ENCODE results near the gene ERCC6L2. TPM values are rescaled to one million over a fixed set of nuclear protein-coding genes. Genes with fewer than 3 reads are reported as not detected.

The ERCC6L2 gene
- total and polyA plus RNA-seq, 10 of the 15 experiments (the other 5 are each of a cell fraction or from before 2014, with no cell fraction given) = 8.1 to 45.0 (median 22.6) TPM

DNA sequence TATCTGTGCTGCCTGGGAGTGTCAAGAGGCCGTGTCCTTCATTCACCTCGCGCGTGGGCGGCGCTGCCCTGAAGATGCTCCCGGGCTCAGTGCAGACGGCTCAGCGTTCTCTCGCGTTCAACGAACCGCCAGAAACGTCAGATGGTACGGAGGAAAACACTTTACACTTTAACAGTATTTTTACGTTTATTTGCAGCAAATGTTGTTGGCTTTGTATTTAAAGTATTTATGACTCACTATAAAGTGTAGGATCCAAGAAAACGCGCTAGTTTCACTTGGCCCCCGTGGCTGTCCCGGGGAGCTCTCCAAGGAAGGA, 544 bp upstream of the ERCC6L2 start (continued):
- TF ChIP-seq, protein P1, sequence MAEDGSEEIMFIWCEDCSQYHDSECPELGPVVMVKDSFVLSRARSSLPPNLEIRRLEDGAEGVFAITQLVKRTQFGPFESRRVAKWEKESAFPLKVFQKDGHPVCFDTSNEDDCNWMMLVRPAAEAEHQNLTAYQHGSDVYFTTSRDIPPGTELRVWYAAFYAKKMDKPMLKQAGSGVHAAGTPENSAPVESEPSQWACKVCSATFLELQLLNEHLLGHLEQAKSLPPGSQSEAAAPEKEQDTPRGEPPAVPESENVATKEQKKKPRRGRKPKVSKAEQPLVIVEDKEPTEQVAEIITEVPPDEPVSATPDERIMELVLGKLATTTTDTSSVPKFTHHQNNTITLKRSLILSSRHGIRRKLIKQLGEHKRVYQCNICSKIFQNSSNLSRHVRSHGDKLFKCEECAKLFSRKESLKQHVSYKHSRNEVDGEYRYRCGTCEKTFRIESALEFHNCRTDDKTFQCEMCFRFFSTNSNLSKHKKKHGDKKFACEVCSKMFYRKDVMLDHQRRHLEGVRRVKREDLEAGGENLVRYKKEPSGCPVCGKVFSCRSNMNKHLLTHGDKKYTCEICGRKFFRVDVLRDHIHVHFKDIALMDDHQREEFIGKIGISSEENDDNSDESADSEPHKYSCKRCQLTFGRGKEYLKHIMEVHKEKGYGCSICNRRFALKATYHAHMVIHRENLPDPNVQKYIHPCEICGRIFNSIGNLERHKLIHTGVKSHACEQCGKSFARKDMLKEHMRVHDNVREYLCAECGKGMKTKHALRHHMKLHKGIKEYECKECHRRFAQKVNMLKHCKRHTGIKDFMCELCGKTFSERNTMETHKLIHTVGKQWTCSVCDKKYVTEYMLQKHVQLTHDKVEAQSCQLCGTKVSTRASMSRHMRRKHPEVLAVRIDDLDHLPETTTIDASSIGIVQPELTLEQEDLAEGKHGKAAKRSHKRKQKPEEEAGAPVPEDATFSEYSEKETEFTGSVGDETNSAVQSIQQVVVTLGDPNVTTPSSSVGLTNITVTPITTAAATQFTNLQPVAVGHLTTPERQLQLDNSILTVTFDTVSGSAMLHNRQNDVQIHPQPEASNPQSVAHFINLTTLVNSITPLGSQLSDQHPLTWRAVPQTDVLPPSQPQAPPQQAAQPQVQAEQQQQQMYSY (CRISPR knock-in tag; IDR thresholded peaks at IDR 0.05) = no peak
- TF ChIP-seq BHLHE40 (IDR thresholded peaks at IDR 0.05; ENCODE audit: borderline replicate concordance in 1 of 2, low read depth in 2 of 2, low read length in 1 of 2) (no peak), TCF3 (IDR thresholded peaks at IDR 0.05; ENCODE audit: borderline replicate concordance, insufficient read depth, low read depth, low read length) (no peak), NFIC (IDR thresholded peaks at IDR 0.05; ENCODE audit: low read depth, low read length) (no peak; the same call in 1 of the 2 replicates), ZSCAN29 (IDR thresholded peaks at IDR 0.05) (no peak), EP300 (IDR thresholded peaks at IDR 0.05; ENCODE audit: borderline replicate concordance in 1 of 2, control insufficient read depth in 1 of 2, low read depth in 2 of 2, low read length in 2 of 2) (no peak)
- TF ChIP-seq, protein P2, sequence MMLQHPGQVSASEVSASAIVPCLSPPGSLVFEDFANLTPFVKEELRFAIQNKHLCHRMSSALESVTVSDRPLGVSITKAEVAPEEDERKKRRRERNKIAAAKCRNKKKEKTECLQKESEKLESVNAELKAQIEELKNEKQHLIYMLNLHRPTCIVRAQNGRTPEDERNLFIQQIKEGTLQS (IDR thresholded peaks at IDR 0.05; ENCODE audit: borderline replicate concordance, extremely low read depth, low read depth, low read length) = no peak
- TF ChIP-seq, protein P3, sequence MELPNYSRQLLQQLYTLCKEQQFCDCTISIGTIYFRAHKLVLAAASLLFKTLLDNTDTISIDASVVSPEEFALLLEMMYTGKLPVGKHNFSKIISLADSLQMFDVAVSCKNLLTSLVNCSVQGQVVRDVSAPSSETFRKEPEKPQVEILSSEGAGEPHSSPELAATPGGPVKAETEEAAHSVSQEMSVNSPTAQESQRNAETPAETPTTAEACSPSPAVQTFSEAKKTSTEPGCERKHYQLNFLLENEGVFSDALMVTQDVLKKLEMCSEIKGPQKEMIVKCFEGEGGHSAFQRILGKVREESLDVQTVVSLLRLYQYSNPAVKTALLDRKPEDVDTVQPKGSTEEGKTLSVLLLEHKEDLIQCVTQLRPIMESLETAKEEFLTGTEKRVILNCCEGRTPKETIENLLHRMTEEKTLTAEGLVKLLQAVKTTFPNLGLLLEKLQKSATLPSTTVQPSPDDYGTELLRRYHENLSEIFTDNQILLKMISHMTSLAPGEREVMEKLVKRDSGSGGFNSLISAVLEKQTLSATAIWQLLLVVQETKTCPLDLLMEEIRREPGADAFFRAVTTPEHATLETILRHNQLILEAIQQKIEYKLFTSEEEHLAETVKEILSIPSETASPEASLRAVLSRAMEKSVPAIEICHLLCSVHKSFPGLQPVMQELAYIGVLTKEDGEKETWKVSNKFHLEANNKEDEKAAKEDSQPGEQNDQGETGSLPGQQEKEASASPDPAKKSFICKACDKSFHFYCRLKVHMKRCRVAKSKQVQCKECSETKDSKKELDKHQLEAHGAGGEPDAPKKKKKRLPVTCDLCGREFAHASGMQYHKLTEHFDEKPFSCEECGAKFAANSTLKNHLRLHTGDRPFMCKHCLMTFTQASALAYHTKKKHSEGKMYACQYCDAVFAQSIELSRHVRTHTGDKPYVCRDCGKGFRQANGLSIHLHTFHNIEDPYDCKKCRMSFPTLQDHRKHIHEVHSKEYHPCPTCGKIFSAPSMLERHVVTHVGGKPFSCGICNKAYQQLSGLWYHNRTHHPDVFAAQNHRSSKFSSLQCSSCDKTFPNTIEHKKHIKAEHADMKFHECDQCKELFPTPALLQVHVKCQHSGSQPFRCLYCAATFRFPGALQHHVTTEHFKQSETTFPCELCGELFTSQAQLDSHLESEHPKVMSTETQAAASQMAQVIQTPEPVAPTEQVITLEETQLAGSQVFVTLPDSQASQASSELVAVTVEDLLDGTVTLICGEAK (IDR thresholded peaks at IDR 0.05; ENCODE audit: borderline replicate concordance) = no peak

Data from GM12878 (cell line).